Parathyroid adenoma (tissue), 2 donors: ENCODE data around the gene PRKCQ.
A peak's percentile ranks its signal among the peaks of the same experiment; 100 is the strongest.

Experiments
- H2AFZ ChIP-seq: fragments of 300-600 bp; sonication (generic); one replicate; pipeline ENCODE4 v1.7.0; 2017; ENCODE audit warnings: antibody characterized with exemption, mild to moderate bottlenecking
- H3K27ac ChIP-seq: fragments of 300-600 bp; sonication (generic); one replicate; pipeline ENCODE4 v1.7.0; 2017
- H3K27me3 ChIP-seq: fragments of 300-600 bp; sonication (generic); one replicate; pipeline ENCODE4 v1.7.0; 2017; ENCODE audit warnings: low read length; ENCODE audit not compliant: control insufficient read depth, insufficient read depth
- H3K36me3 ChIP-seq: fragments of 300-600 bp; sonication (generic); one replicate; pipeline ENCODE4 v1.7.0; 2017; ENCODE audit warnings: low read length; ENCODE audit not compliant: control insufficient read depth, insufficient read depth
- H3K4me1 ChIP-seq: fragments of 300-600 bp; sonication (generic); one replicate; pipeline ENCODE4 v1.7.0; 2017; ENCODE audit warnings: control low read depth
- H3K4me2 ChIP-seq: fragments of 300-600 bp; sonication (generic); one replicate; pipeline ENCODE4 v1.7.0; 2017; ENCODE audit warnings: low read length
- H3K4me3 ChIP-seq: fragments of 300-600 bp; sonication (generic); one replicate; pipeline ENCODE4 v1.7.0; 2017; ENCODE audit warnings: low read depth, low read length
- H3K79me2 ChIP-seq: fragments of 300-600 bp; sonication (generic); one replicate; pipeline ENCODE4 v1.7.0; 2017; ENCODE audit warnings: control low read depth
- H3K9ac ChIP-seq: fragments of 300-600 bp; sonication (generic); one replicate; pipeline ENCODE4 v1.7.0; 2017; ENCODE audit warnings: mild to moderate bottlenecking
- H3K9me3 ChIP-seq: fragments of 300-600 bp; sonication (generic); one replicate; pipeline ENCODE4 v1.7.0; 2017; ENCODE audit warnings: low read length; ENCODE audit not compliant: control insufficient read depth
- TF ChIP-seq, protein P1 (sequence below): fragments of 300-600 bp; sonication (generic); IDR thresholded peaks from one replicate; pipeline ENCODE4 v1.7.0; 2017; ENCODE audit warnings: antibody characterized with exemption, mild to moderate bottlenecking
- donor health status: primary hyperparathyroidism.

The PRKCQ gene

DNA sequence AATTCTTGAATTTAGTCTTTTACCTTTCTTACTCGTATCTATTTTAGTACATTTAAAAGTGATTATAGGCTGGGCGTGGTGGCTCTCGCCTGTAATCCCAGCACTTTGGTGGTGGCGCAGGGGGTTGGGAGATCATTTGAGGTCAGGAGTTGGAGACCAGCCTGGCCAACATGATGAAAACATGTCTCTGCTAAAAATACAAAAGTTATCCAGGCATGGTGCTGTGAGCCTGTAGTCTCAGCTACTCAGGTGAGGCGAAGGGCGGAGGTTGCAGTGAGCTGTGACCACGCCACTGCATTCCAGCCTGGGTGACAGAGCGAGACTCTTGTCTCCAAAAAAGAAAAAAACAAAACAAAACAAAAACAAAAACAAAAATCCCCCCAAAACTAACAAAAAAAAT lies 12.2 kb downstream of the PRKCQ start:
- H3K36me3 ChIP-seq = no peaks in the 10 kb centered on the region
- TF ChIP-seq, protein P1, sequence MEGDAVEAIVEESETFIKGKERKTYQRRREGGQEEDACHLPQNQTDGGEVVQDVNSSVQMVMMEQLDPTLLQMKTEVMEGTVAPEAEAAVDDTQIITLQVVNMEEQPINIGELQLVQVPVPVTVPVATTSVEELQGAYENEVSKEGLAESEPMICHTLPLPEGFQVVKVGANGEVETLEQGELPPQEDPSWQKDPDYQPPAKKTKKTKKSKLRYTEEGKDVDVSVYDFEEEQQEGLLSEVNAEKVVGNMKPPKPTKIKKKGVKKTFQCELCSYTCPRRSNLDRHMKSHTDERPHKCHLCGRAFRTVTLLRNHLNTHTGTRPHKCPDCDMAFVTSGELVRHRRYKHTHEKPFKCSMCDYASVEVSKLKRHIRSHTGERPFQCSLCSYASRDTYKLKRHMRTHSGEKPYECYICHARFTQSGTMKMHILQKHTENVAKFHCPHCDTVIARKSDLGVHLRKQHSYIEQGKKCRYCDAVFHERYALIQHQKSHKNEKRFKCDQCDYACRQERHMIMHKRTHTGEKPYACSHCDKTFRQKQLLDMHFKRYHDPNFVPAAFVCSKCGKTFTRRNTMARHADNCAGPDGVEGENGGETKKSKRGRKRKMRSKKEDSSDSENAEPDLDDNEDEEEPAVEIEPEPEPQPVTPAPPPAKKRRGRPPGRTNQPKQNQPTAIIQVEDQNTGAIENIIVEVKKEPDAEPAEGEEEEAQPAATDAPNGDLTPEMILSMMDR = no peak
- H3K27ac ChIP-seq = no peak overlapping the region
- peak overlapping the region; percentile 52 for H3K4me2 ChIP-seq
- H3K4me3 ChIP-seq = no peak overlapping the region
- H2AFZ ChIP-seq = no peak overlapping the region
- no peak overlapping the region for H3K9ac ChIP-seq
- H3K4me1 ChIP-seq = peaks cover 6% of the 10 kb centered on the region
- H3K79me2 ChIP-seq = no peaks in the 10 kb centered on the region
- no peaks in the 10 kb centered on the region for H3K9me3 ChIP-seq
- no peaks in the 10 kb centered on the region for H3K27me3 ChIP-seq

DNA sequence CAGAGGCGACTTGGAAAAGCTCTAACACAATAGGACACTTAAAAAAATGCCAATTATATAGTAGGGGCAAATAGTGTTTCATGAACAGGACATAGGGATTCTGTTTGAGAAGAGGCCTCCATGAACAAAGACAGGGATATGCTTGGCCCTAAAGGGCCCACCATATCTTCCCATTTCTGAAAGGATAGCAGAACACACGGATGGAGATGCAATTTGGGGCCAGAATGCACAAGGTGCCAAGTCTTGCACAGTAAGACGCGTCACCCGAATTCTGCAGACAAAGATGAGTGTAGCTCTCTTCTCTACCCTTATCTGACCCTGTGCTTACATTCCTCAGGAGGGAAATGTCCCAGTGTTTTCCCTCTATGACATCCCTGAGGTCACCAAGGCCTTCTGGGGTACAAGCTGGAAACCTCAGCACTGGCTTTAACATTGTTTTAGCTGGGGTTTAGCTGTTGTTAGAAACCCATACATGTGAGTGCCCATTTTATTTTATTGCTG lies 12.8 kb downstream of the PRKCQ start:
- H3K36me3 ChIP-seq = no peaks in the 10 kb centered on the region
- no peak overlapping the region for H3K4me2 ChIP-seq
- no peak overlapping the region for H3K27ac ChIP-seq
- TF ChIP-seq, protein P1 = no peak
- H3K9me3 ChIP-seq = no peaks in the 10 kb centered on the region
- H3K9ac ChIP-seq = no peak overlapping the region
- H3K4me3 ChIP-seq = no peak overlapping the region
- H3K4me1 ChIP-seq = peaks cover 6% of the 10 kb centered on the region
- H3K27me3 ChIP-seq = no peaks in the 10 kb centered on the region
- H3K79me2 ChIP-seq = no peaks in the 10 kb centered on the region
- H2AFZ ChIP-seq = no peak overlapping the region

DNA sequence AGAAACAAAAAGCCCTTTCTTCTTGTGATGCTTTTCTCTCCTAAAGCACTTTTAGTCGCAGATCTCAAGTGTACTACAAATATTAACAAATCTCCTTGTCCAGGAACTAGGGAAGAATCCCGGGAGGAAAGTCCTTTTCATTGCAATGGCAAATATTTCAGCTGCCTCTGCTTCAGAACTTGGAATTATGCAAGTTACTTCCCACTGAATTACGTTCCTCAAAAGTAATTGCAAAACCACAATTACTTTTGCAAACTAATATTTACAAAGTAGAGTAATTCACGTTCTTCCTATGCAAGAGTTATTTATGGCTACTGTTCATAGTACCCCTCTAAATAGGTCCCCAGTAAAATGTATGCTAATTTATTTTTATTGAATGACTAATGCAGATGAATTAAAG lies 14.5 kb downstream of the PRKCQ start:
- H3K79me2 ChIP-seq = no peaks in the 10 kb centered on the region
- no peaks in the 10 kb centered on the region for H3K27me3 ChIP-seq
- peaks cover 6% of the 10 kb centered on the region for H3K4me1 ChIP-seq

DNA sequence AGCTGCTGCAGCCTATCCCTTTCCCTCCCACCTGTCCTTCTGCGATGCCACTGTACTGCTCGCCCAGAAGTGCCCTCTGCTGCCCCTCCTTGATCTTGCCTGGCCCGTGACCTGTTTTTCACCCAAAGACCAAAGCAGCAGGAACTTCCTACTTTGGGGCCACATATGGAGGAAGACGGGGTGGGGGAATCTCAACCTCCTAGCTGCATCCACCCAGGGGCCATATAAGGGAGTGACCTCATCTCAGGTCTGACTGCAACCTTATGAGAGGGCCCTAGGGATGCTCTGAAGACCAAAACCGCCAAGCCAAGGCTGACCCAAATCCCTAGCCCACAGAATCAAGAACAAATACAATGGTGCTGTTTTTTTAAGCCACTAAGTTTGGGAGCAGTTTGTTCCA lies 15.7 kb downstream of the PRKCQ start:
- no peak overlapping the region for H3K27ac ChIP-seq
- H3K4me1 ChIP-seq = peaks cover 6% of the 10 kb centered on the region
- TF ChIP-seq, protein P1 = no peak
- H3K36me3 ChIP-seq = no peaks in the 10 kb centered on the region
- H3K9me3 ChIP-seq = no peaks in the 10 kb centered on the region
- H3K4me2 ChIP-seq = no peak overlapping the region
- H3K79me2 ChIP-seq = no peaks in the 10 kb centered on the region
- H3K9ac ChIP-seq = no peak overlapping the region
- no peaks in the 10 kb centered on the region for H3K27me3 ChIP-seq
- no peak overlapping the region for H3K4me3 ChIP-seq
- H2AFZ ChIP-seq = no peak overlapping the region

More for the DNA sequence above, 14.5 kb downstream of the PRKCQ start:
- Histone ChIP-seq H3K4me2 (no peak overlapping the region), H3K27ac (no peak overlapping the region), H3K9me3 (no peaks in the 10 kb centered on the region), H3K4me3 (no peak overlapping the region), H3K9ac (no peak overlapping the region), H2AFZ (no peak overlapping the region), H3K36me3 (no peaks in the 10 kb centered on the region)
- TF ChIP-seq, protein P1 = no peak

DNA sequence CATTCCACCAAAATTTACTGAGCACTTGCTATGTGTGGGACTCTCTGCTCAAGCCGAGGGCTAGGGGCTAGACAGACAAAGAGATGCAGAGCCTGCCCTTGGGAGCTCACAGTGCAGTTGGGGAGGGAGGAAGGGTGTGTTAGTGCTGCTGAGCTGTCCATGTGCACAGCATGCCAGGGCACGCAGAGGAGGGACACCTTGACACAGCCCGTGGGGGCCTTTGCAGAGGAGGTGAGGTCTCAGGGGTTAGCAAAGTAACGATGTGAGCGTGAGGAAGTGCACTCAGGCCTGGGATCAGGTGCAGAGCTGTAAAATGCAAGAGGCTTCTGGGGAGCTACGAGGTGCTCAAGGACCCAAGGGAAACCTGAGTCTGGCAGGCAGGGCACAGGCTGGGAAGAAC lies 16.3 kb downstream of the PRKCQ start:
- Histone ChIP-seq H2AFZ (no peak overlapping the region), H3K27ac (no peak overlapping the region), H3K4me3 (no peak overlapping the region), H3K4me1 (peaks cover 6% of the 10 kb centered on the region), H3K27me3 (no peaks in the 10 kb centered on the region), H3K9me3 (no peaks in the 10 kb centered on the region), H3K9ac (no peak overlapping the region), H3K79me2 (no peaks in the 10 kb centered on the region), H3K36me3 (no peaks in the 10 kb centered on the region), H3K4me2 (no peak overlapping the region)
- TF ChIP-seq, protein P1 = no peak
